B cell (primary cell): ENCODE measurements around the gene ZMAT5. TPM values are rescaled to one million over a fixed set of nuclear protein-coding genes. Genes with fewer than 3 reads are reported as not detected.

Experiments used
- ATAC-seq: fragments of 200-7000 bp; cut with Tn5 transposase; one replicate; pipeline ENCODE4 v1.10.0; 2021; ENCODE audit warnings: low read depth, mild to moderate bottlenecking, moderate number of reproducible peaks, moderate library complexity
- CTCF ChIA-PET: fragments of 350-600 bp; sonication (Branson Sonifier 250); formaldehyde crosslinking; loops from one replicate; lab custom pipeline; 2021; ENCODE audit warnings: antibody characterized with exemption, inconsistent platforms; lab: Charles Lee
- POLR2A ChIA-PET: fragments of 350-600 bp; sonication (Branson Sonifier 250); formaldehyde crosslinking; loops from one replicate; lab custom pipeline; 2021; ENCODE audit warnings: antibody characterized with exemption; lab: Charles Lee
- DNase-seq: peaks from one replicate; pipeline ENCODE4 v3.0.0; 2013
- H2AFZ ChIP-seq: 2 replicates; pipeline ENCODE4 v1.6.1; 2012; ENCODE audit warnings: mild to moderate bottlenecking, low read depth, low read length; ENCODE audit not compliant: insufficient read depth, poor library complexity, severe bottlenecking
- H3K27ac ChIP-seq, 2 donors: 1 replicate in 1 of 2; 2 replicates in 1 of 2; pipeline ENCODE4 v1.5.1; 2012 to 2013; ENCODE audit warnings: low read length in 2 of 2, mild to moderate bottlenecking in 2 of 2, moderate library complexity in 1 of 2
- H3K27me3 ChIP-seq, 4 experiments: fragments of 200-600 bp in 1 of 4; sonication (generic) in 1 of 4; replicated peaks in 1 of 4; 1 replicate in 2 of 4; 2 replicates in 2 of 4; pipeline versions ENCODE4 v1.6.1 to v1.7.0; 2013 to 2016; ENCODE audit warnings: low read length in 3 of 4, mild to moderate bottlenecking in 2 of 4, mixed read lengths in 1 of 4, moderate library complexity in 1 of 4; ENCODE audit not compliant: insufficient read depth in 4 of 4, control insufficient read depth in 3 of 4; ENCODE audit errors: control extremely low read depth in 1 of 4
- H3K36me3 ChIP-seq, 2 experiments: replicated peaks in 1 of 2; 1 replicate in 1 of 2; 2 replicates in 1 of 2; pipeline versions ENCODE4 v1.6.1 to v1.7.1; 2013; ENCODE audit warnings: low read length in 1 of 2; ENCODE audit not compliant: insufficient read depth in 2 of 2, control insufficient read depth in 1 of 2; ENCODE audit errors: control extremely low read depth in 1 of 2, extremely low read depth in 1 of 2
- H3K4me1 ChIP-seq, 2 donors: fragments of 200-600 bp in 1 of 2; sonication (generic) in 1 of 2; 1 replicate in 1 of 2; 2 replicates in 1 of 2; pipeline versions ENCODE4 v1.5.1 to v1.6.1; 2013 to 2017; ENCODE audit warnings: low read length in 2 of 2; ENCODE audit not compliant: control insufficient read depth in 2 of 2, insufficient read depth in 2 of 2
- H3K4me2 ChIP-seq: replicated peaks from 2 replicates; pipeline ENCODE3; 2012; ENCODE audit warnings: mild to moderate bottlenecking, low read depth, low read length; ENCODE audit not compliant: poor library complexity, severe bottlenecking
- H3K4me3 ChIP-seq, 5 experiments: fragments of 200-600 bp in 1 of 5; sonication (generic) in 1 of 5; 1 replicate in 3 of 5; 2 replicates in 2 of 5; pipeline versions ENCODE4 v1.5.1 to v1.7.0; 2011 to 2016; ENCODE audit warnings: low read length in 4 of 5, mild to moderate bottlenecking in 4 of 5, low read depth in 2 of 5, control low read depth in 1 of 5, moderate library complexity in 1 of 5; ENCODE audit not compliant: insufficient read depth in 1 of 5; ENCODE audit errors: control extremely low read depth in 1 of 5, extremely low read depth in 1 of 5
- H3K79me2 ChIP-seq: fragments of 200-600 bp; sonication (generic); one replicate; pipeline ENCODE4 v1.6.0; 2016; ENCODE audit warnings: low read length; ENCODE audit not compliant: control insufficient read depth, insufficient read depth
- H3K9ac ChIP-seq: fragments of 200-600 bp; sonication (generic); 2 replicates; pipeline ENCODE4 v1.6.1; 2017; ENCODE audit warnings: mild to moderate bottlenecking, low read length, moderate library complexity
- H3K9me3 ChIP-seq, 3 donors: one replicate each; pipeline versions ENCODE4 v1.6.1 to v1.7.1; 2013; ENCODE audit warnings: low read length in 2 of 3; ENCODE audit not compliant: control insufficient read depth in 2 of 3, insufficient read depth in 1 of 3; ENCODE audit errors: control extremely low read depth in 1 of 3
- H4K20me1 ChIP-seq: 2 replicates; pipeline ENCODE4 v1.6.0; 2012; ENCODE audit warnings: mild to moderate bottlenecking, low read length; ENCODE audit not compliant: insufficient read depth, control insufficient read depth, poor library complexity, severe bottlenecking
- H3K27ac Mint-ChIP-seq: one replicate; pipeline ENCODE4 v1.8.0; 2021; ENCODE audit warnings: mixed read lengths
- H3K27me3 Mint-ChIP-seq: one replicate; pipeline ENCODE4 v1.8.0; 2021; ENCODE audit warnings: mixed read lengths
- H3K4me1 Mint-ChIP-seq: one replicate; pipeline ENCODE4 v1.8.0; 2021; ENCODE audit warnings: mixed read lengths
- H3K4me3 Mint-ChIP-seq: one replicate; pipeline ENCODE4 v1.8.0; 2021; ENCODE audit warnings: mixed read lengths
- H3K9me3 Mint-ChIP-seq: one replicate; pipeline ENCODE4 v1.8.0; 2022; ENCODE audit warnings: mixed read lengths; ENCODE audit not compliant: insufficient read depth
- CTCF ChIP-seq: fragments of 200-600 bp; IDR thresholded peaks from one replicate; pipeline ENCODE4 v1.8.0; 2022; ENCODE audit warnings: antibody characterized with exemption, mild to moderate bottlenecking
- EZH2 ChIP-seq: IDR thresholded peaks from 2 replicates; pipeline ENCODE4 v1.6.1; 2012; ENCODE audit warnings: borderline replicate concordance, low read depth, mild to moderate bottlenecking, moderate library complexity, low read length; ENCODE audit not compliant: insufficient read depth, poor library complexity, severe bottlenecking
- whole genome bisulfite sequencing: methylation state at CpG from one replicate; pipeline ENCODE4 v1.1.5; 2013; ENCODE audit warnings: missing lambda C conversion rate; ENCODE audit not compliant: insufficient coverage; 5-methylcytosine and 5-hydroxymethylcytosine counted together
- intact Hi-C: fragments of 100-400 bp; cut with micrococcal nuclease; formaldehyde crosslinking; loops from one replicate; pipeline ENCODE4 v1.10.0; 2022
- polyA plus RNA-seq: library from polyadenylated mRNA; depleted of rRNA; stranded (reverse); fragments of >200 nt; gene quantifications from 2 replicates; pipeline ENCODE4 v1.2.3, GENCODE V29; 2012
- total RNA-seq, 2 donors: library from RNA; stranded (reverse); fragments of 120-200 nt in 1 of 2; gene quantifications; 1 replicate in 1 of 2; 2 replicates in 1 of 2; pipeline versions ENCODE4 v1.2.3 to v1.2.4, GENCODE V29; 2013 to 2022

Gene ZMAT5
- total and polyA plus RNA-seq, 2 donors (not counting 1 experiment from before 2014, with no cell fraction given), result 17.8 to 26.3 TPM

GRCh38 chr22:29773233-29773632, 6.4 kb upstream of the ZMAT5 start:
- intact Hi-C loops, result no loop called here
- H3K4me3 Mint-ChIP-seq, result no peak overlapping the region

GRCh38 chr22:29772170-29772641, 5.4 kb upstream of the ZMAT5 start:
- intact Hi-C loops, result no loop called here

More at GRCh38 chr22:29773233-29773632, 6.4 kb upstream of the ZMAT5 start:
- ChIA-PET CTCF (interaction anchor here (0.6 to 0.7 kb wide), 3 partner anchors 8 to 586 kb away, joined by 3 read pairs; no protein-coding TSS in a partner anchor), POLR2A (no interaction called here)
- Mint-ChIP-seq H3K4me1 (peaks cover 10% of the 10 kb centered on the region), H3K27me3 (no peaks in the 10 kb centered on the region), H3K27ac (no peak overlapping the region), H3K9me3 (no peaks in the 10 kb centered on the region)
- no peak for TF ChIP-seq CTCF
- TF ChIP-seq EZH2, result no peak
- Histone ChIP-seq H3K9me3 (no peaks in the 10 kb centered on the region), H4K20me1 (no peaks in the 10 kb centered on the region), H3K27ac (no peak overlapping the region), H3K79me2 (peaks cover 10% of the 10 kb centered on the region), H3K9ac (no peak overlapping the region), H2AFZ (no peak overlapping the region), H3K4me1 (peaks cover 2 to 3% of the 10 kb centered on the region in 2 donors), H3K36me3 (peaks cover 2 to 16% of the 10 kb centered on the region in 2 experiments), H3K27me3 (no peaks in the 10 kb centered on the region), H3K4me2 (no peak overlapping the region), H3K4me3 (no peak overlapping the region)
- WGBS, result 100% methylated on average over 1 of the region's 2 CpGs
- DNase-seq, result no peak
- no peak for ATAC-seq

More at GRCh38 chr22:29772170-29772641, 5.4 kb upstream of the ZMAT5 start:
- H3K27ac ChIP-seq, result no peak overlapping the region
- H3K27ac Mint-ChIP-seq, result no peak overlapping the region
- H3K4me3 ChIP-seq, result no peak overlapping the region
- ATAC-seq (no peak), DNase-seq (no peak)
- no peaks in the 10 kb centered on the region for H3K27me3 ChIP-seq
- peaks cover 2 to 16% of the 10 kb centered on the region in 2 experiments for H3K36me3 ChIP-seq
- POLR2A ChIA-PET, result no interaction called here
- no peaks in the 10 kb centered on the region for H3K9me3 ChIP-seq
- H2AFZ ChIP-seq, result no peak overlapping the region
- no peak for TF ChIP-seq EZH2
- no peak for TF ChIP-seq CTCF
- 74% methylated on average over 5 of the region's 5 CpGs for WGBS
- H3K4me3 Mint-ChIP-seq, result no peak overlapping the region
- H3K4me2 ChIP-seq, result no peak overlapping the region
- CTCF ChIA-PET, result interaction anchor here (1.6 kb wide), 1 partner anchor 233 kb away, joined by 4 read pairs; no protein-coding TSS in a partner anchor
- H3K9me3 Mint-ChIP-seq, result no peaks in the 10 kb centered on the region
- peaks cover 20% of the 10 kb centered on the region for H3K4me1 Mint-ChIP-seq
- H3K4me1 ChIP-seq, result peaks cover 8 to 11% of the 10 kb centered on the region in 2 donors
- no peak overlapping the region for H3K9ac ChIP-seq
- no peaks in the 10 kb centered on the region for H3K27me3 Mint-ChIP-seq
- H3K79me2 ChIP-seq, result peaks cover 20% of the 10 kb centered on the region
- H4K20me1 ChIP-seq, result no peaks in the 10 kb centered on the region
